H1 (cell line): ENCODE data around the gene ATP2B3. TPM values are rescaled to one million over a fixed set of nuclear protein-coding genes. Genes with fewer than 3 reads are reported as not detected.

Experiments used
- EZH2 ChIP-seq: fragments of 200-600 bp; sonication (generic); IDR thresholded peaks from 2 replicates; pipeline ENCODE4 v1.7.1; 2012; ENCODE audit warnings: low read depth, mild to moderate bottlenecking, moderate library complexity, low read length, inconsistent platforms; ENCODE audit not compliant: severe bottlenecking
- GABPA ChIP-seq: IDR thresholded peaks from 2 replicates; pipeline ENCODE4 v1.6.1; 2011; ENCODE audit warnings: mild to moderate bottlenecking, low read length, moderate library complexity, borderline replicate concordance; ENCODE audit not compliant: insufficient read depth
- GTF2F1 ChIP-seq: IDR thresholded peaks from 2 replicates; pipeline ENCODE4 v1.6.1; 2012; ENCODE audit warnings: low read depth, low read length, improper control_type of control experiment, borderline replicate concordance
- KDM5A ChIP-seq: fragments of 200-600 bp; IDR thresholded peaks from 2 replicates; pipeline ENCODE4 v1.7.1; 2012; ENCODE audit warnings: mild to moderate bottlenecking, low read length, inconsistent platforms, mixed read lengths
- RNF2 ChIP-seq: fragments of 200-900, 300-1000 bp; sonication (generic); IDR thresholded peaks from 2 replicates; pipeline ENCODE4 v1.7.1; 2016; ENCODE audit warnings: borderline replicate concordance, low read depth, mild to moderate bottlenecking, antibody characterized with exemption, low read length; ENCODE audit not compliant: poor library complexity, severe bottlenecking; ENCODE audit errors: missing control alignments
- SIN3A ChIP-seq, 2 experiments: IDR thresholded peaks in 1 of 2; conservative IDR thresholded peaks in 1 of 2; 2 replicates each; pipeline ENCODE4 v1.6.1; 2011 to 2012; ENCODE audit warnings: low read length in 2 of 2, improper control_type of control experiment in 1 of 2, low read depth in 1 of 2, mild to moderate bottlenecking in 1 of 2
- TCF12 ChIP-seq: IDR thresholded peaks from 2 replicates; pipeline ENCODE4 v1.6.1; 2011; ENCODE audit warnings: low read depth, mild to moderate bottlenecking, low read length
- polyA plus RNA-seq, 7 experiments: library from polyadenylated mRNA; depleted of rRNA in 3 of 7; stranded (reverse) in 5 of 7; unstranded in 2 of 7; fragments of >200 nt in 5 of 7; fragments of 200-250 nt in 2 of 7; gene quantifications; 1 replicate in 5 of 7; 2 replicates in 1 of 7; 4 replicates in 1 of 7; pipeline versions ENCODE4 v1.2.1 to v1.2.3, GENCODE V29; 2011 to 2013; ENCODE audit warnings: missing spikeins in 2 of 7, mixed read lengths in 2 of 7
- total RNA-seq: library from RNA; stranded (reverse); fragmentation: NEBNext Ultra II Directional; extraction: Animal tissue kit (Norgen Biotek cat#: 25700); gene quantifications from 2 replicates; pipeline ENCODE4 v1.2.1, GENCODE V29; 2021
- TF ChIP-seq, protein P1 (sequence below): fragments of 300-600 bp; sonication (generic); IDR thresholded peaks from 2 replicates; pipeline ENCODE4 v1.7.1; 2012; ENCODE audit warnings: low read length, moderate library complexity, mild to moderate bottlenecking, inconsistent platforms; ENCODE audit not compliant: insufficient replicate concordance

ATP2B3 gene
- total and polyA plus RNA-seq, 2 of the 8 experiments (the other 6 are each of a cell fraction or from before 2014, with no cell fraction given), result 0.14 to 0.19 TPM

GRCh38 chrX:153590961-153591956, 73.8 kb downstream of the ATP2B3 start (continued):
- TF ChIP-seq, protein P1, sequence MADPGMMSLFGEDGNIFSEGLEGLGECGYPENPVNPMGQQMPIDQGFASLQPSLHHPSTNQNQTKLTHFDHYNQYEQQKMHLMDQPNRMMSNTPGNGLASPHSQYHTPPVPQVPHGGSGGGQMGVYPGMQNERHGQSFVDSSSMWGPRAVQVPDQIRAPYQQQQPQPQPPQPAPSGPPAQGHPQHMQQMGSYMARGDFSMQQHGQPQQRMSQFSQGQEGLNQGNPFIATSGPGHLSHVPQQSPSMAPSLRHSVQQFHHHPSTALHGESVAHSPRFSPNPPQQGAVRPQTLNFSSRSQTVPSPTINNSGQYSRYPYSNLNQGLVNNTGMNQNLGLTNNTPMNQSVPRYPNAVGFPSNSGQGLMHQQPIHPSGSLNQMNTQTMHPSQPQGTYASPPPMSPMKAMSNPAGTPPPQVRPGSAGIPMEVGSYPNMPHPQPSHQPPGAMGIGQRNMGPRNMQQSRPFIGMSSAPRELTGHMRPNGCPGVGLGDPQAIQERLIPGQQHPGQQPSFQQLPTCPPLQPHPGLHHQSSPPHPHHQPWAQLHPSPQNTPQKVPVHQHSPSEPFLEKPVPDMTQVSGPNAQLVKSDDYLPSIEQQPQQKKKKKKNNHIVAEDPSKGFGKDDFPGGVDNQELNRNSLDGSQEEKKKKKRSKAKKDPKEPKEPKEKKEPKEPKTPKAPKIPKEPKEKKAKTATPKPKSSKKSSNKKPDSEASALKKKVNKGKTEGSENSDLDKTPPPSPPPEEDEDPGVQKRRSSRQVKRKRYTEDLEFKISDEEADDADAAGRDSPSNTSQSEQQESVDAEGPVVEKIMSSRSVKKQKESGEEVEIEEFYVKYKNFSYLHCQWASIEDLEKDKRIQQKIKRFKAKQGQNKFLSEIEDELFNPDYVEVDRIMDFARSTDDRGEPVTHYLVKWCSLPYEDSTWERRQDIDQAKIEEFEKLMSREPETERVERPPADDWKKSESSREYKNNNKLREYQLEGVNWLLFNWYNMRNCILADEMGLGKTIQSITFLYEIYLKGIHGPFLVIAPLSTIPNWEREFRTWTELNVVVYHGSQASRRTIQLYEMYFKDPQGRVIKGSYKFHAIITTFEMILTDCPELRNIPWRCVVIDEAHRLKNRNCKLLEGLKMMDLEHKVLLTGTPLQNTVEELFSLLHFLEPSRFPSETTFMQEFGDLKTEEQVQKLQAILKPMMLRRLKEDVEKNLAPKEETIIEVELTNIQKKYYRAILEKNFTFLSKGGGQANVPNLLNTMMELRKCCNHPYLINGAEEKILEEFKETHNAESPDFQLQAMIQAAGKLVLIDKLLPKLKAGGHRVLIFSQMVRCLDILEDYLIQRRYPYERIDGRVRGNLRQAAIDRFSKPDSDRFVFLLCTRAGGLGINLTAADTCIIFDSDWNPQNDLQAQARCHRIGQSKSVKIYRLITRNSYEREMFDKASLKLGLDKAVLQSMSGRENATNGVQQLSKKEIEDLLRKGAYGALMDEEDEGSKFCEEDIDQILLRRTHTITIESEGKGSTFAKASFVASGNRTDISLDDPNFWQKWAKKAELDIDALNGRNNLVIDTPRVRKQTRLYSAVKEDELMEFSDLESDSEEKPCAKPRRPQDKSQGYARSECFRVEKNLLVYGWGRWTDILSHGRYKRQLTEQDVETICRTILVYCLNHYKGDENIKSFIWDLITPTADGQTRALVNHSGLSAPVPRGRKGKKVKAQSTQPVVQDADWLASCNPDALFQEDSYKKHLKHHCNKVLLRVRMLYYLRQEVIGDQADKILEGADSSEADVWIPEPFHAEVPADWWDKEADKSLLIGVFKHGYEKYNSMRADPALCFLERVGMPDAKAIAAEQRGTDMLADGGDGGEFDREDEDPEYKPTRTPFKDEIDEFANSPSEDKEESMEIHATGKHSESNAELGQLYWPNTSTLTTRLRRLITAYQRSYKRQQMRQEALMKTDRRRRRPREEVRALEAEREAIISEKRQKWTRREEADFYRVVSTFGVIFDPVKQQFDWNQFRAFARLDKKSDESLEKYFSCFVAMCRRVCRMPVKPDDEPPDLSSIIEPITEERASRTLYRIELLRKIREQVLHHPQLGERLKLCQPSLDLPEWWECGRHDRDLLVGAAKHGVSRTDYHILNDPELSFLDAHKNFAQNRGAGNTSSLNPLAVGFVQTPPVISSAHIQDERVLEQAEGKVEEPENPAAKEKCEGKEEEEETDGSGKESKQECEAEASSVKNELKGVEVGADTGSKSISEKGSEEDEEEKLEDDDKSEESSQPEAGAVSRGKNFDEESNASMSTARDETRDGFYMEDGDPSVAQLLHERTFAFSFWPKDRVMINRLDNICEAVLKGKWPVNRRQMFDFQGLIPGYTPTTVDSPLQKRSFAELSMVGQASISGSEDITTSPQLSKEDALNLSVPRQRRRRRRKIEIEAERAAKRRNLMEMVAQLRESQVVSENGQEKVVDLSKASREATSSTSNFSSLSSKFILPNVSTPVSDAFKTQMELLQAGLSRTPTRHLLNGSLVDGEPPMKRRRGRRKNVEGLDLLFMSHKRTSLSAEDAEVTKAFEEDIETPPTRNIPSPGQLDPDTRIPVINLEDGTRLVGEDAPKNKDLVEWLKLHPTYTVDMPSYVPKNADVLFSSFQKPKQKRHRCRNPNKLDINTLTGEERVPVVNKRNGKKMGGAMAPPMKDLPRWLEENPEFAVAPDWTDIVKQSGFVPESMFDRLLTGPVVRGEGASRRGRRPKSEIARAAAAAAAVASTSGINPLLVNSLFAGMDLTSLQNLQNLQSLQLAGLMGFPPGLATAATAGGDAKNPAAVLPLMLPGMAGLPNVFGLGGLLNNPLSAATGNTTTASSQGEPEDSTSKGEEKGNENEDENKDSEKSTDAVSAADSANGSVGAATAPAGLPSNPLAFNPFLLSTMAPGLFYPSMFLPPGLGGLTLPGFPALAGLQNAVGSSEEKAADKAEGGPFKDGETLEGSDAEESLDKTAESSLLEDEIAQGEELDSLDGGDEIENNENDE, result no peak
- no peak for TF ChIP-seq GABPA
- TF ChIP-seq KDM5A, result no peak
- no peak for TF ChIP-seq TCF12
- no peak for TF ChIP-seq GTF2F1
- no peak for TF ChIP-seq RNF2
- TF ChIP-seq SIN3A (conservative IDR thresholded peaks at IDR 0.05 in 1 of 2, IDR thresholded peaks at IDR 0.05 in 1 of 2; ENCODE audit: low read depth in 1 of 2, low read length in 2 of 2), result no peak
- no peak for TF ChIP-seq EZH2
